ENCODE data around the gene GABPA.

GABPA gene

DNA sequence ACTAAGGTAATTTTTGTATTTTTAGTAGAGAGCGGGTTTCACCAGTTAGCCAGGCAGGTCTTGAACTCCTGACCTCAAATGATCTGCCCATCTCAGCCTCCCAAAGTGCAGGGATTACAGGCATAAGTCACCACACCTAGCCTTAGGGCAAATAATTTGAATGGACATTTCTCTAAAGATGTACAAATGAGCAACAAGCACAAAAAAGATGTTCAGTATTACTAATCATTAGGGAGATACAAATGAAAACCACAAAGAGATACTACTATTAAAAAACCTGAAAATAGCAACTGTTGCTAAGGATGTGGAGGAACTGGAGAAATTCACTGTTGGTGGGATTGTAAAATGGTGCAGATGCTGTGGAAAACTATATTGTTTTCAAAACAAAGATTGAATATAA, 79.1 kb downstream of the GABPA start:
- no peak for DNase-seq

DNA sequence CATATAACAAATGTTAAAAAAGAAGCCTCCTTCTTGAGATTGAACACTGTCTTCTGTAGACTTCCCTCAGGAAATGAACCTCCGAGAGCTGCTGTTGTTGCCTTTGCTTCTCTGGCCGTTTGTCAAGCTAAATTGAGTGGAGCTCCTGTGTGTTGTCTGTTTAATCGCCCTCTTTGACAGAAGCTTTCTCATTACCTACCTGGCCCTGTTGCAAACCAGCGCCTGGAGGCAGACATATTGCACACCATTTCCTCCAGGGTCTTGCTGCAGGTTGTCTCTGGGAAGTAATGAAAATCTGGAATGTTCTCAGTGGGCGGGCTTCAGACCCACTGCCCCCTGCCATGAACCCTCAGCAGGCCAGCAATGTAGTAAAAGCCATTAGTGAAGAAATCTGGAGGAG, 83.3 kb downstream of the GABPA start:
- no peak for DNase-seq

GRCh38 chr21:25818551-25818950, 83.8 kb downstream of the GABPA start:
- DNase-seq = no peak

All from activated T-cell treated with anti-CD3 and anti-CD28 coated beads for 4 hours (primary cell).